EH (cell line): Measurements from ENCODE around the gene TASOR2.
A peak's percentile ranks its signal among the peaks of the same experiment; 100 is the strongest.

Source experiments
- DNase-seq: peaks from one replicate; pipeline ENCODE4 v3.0.0-alpha.2; 2015; ENCODE audit warnings: low read depth

The TASOR2 gene

GRCh38 chr10:5683065-5683464, 1.6 kb upstream of the TASOR2 start:
- DNase-seq: no peak

- DNase-seq: peak; percentile 78
These were observed 529 bp downstream of the TASOR2 start for GRCh38 chr10:5684971-5685763.

GRCh38 chr10:5685764-5686240, 1.2 kb downstream of the TASOR2 start:
- DNase-seq: peak; percentile 43

GRCh38 chr10:5688587-5688986, 3.9 kb downstream of the TASOR2 start:
- no peak for DNase-seq

- no peak for DNase-seq
These were observed 7.1 kb downstream of the TASOR2 start for GRCh38 chr10:5691786-5692185.

GRCh38 chr10:5692461-5693358, 8.1 kb downstream of the TASOR2 start:
- peak; percentile 25 for DNase-seq

- no peak for DNase-seq
These were observed 9.9 kb downstream of the TASOR2 start for GRCh38 chr10:5694573-5694972.

- DNase-seq: no peak
These were observed 12.7 kb downstream of the TASOR2 start for GRCh38 chr10:5697342-5697741.

- DNase-seq: no peak
These were observed 13.4 kb downstream of the TASOR2 start for GRCh38 chr10:5698062-5698461.

GRCh38 chr10:5708356-5708755, 23.7 kb downstream of the TASOR2 start:
- DNase-seq: no peak

GRCh38 chr10:5709865-5710264, 25.2 kb downstream of the TASOR2 start:
- DNase-seq: no peak

GRCh38 chr10:5710859-5711258, 26.2 kb downstream of the TASOR2 start:
- DNase-seq: no peak

GRCh38 chr10:5711642-5712041, 27.0 kb downstream of the TASOR2 start:
- DNase-seq: no peak

GRCh38 chr10:5719546-5719945, 34.9 kb downstream of the TASOR2 start:
- no peak for DNase-seq

- no peak for DNase-seq
These were observed 35.5 kb downstream of the TASOR2 start for GRCh38 chr10:5720182-5720581.

- no peak for DNase-seq
These were observed 39.1 kb downstream of the TASOR2 start for GRCh38 chr10:5723692-5724091.

GRCh38 chr10:5730766-5731165, 46.1 kb downstream of the TASOR2 start:
- no peak for DNase-seq

GRCh38 chr10:5731559-5731958, 46.9 kb downstream of the TASOR2 start:
- no peak for DNase-seq

GRCh38 chr10:5732141-5732540, 47.5 kb downstream of the TASOR2 start:
- DNase-seq: no peak
